Measurements from ENCODE around the gene CD34. TPM values are rescaled to one million over a fixed set of nuclear protein-coding genes. Genes with fewer than 3 reads are reported as not detected.

The CD34 gene
- total RNA-seq, 1 experiment from 2014 or later = 0.35 TPM

GRCh38 chr1:207873055-207873890 lies 37.7 kb downstream of the CD34 start:
- H4K20me1 ChIP-seq (ENCODE audit: control insufficient read depth, insufficient read depth, insufficient read length) = no peaks in the 10 kb centered on the region
- H3K27me3 ChIP-seq (ENCODE audit: insufficient read depth, low read length) = no peaks in the 10 kb centered on the region
- no peak overlapping the region for H3T11ph ChIP-seq (ENCODE audit: low read length)
- H3K27ac ChIP-seq (ENCODE audit: insufficient read length, low read depth, low read length) = no peak overlapping the region
- peaks cover 28% of the 10 kb centered on the region for H3K27me3 Mint-ChIP-seq (ENCODE audit: low read depth)
- no peak overlapping the region for H3K56ac ChIP-seq (ENCODE audit: insufficient read length, low read depth, low read length)
- H2BK20ac ChIP-seq (ENCODE audit: low read depth, low read length, poor library complexity, severe bottlenecking) = no peak overlapping the region
- no peaks in the 10 kb centered on the region for H3K9me3 Mint-ChIP-seq
- TF ChIP-seq CTCF (conservative IDR thresholded peaks at IDR 0.05) = no peak
- no peak overlapping the region for H3K23ac ChIP-seq (ENCODE audit: insufficient read length, low read depth, low read length)
- no peak overlapping the region for H2AFZ ChIP-seq (ENCODE audit: low read length)
- H2BK120ac ChIP-seq (ENCODE audit: low read depth, low read length, poor library complexity, severe bottlenecking) = no peak overlapping the region
- H2AK5ac ChIP-seq (ENCODE audit: insufficient read length, low read length) = no peak overlapping the region
- H2BK12ac ChIP-seq (ENCODE audit: insufficient read length, low read depth, low read length) = no peak overlapping the region
- H3K79me1 ChIP-seq (ENCODE audit: insufficient read depth, low read depth, low read length, poor library complexity, severe bottlenecking) = no peaks in the 10 kb centered on the region
- no peak overlapping the region for H2BK5ac ChIP-seq (ENCODE audit: insufficient read length, low read length)
- peaks cover 16 to 21% of the 10 kb centered on the region in 2 experiments for H3K4me1 Mint-ChIP-seq
- H4K91ac ChIP-seq (ENCODE audit: insufficient read length, low read depth, low read length) = no peak overlapping the region
- H3K27ac Mint-ChIP-seq = peak overlapping the region in 1 of 3 experiments; percentile 45; a peak in 2 of 7 replicates
- no peak for DNase-seq
- H3K4me2 ChIP-seq (ENCODE audit: insufficient read depth, insufficient read length, low read length) = no peak overlapping the region
- no peaks in the 10 kb centered on the region; the same call in 1 of the 2 replicates for H3K4me1 ChIP-seq (ENCODE audit: insufficient read depth, low read length)
- no peak overlapping the region for H2BK15ac ChIP-seq (ENCODE audit: low read depth, low read length)
- no peak overlapping the region for H4K5ac ChIP-seq (ENCODE audit: insufficient read length, low read depth, low read length)
- no peak overlapping the region for H3K18ac ChIP-seq (ENCODE audit: insufficient read length, low read depth, low read length)
- H3K4ac ChIP-seq (ENCODE audit: low read depth, low read length) = no peak overlapping the region
- WGBS (ENCODE audit: extremely low coverage, insufficient read length, low lambda C conversion rate) = no CpG with 5 or more reads among the region's 8 CpGs
- no peak overlapping the region for H3K9ac ChIP-seq (ENCODE audit: extremely low read depth, insufficient read length, low read length)
- peaks cover 4% of the 10 kb centered on the region for H3K23me2 ChIP-seq (ENCODE audit: insufficient read length, low read depth, low read length, poor library complexity, severe bottlenecking)
- H3K4me3 Mint-ChIP-seq = no peak overlapping the region
- no peak overlapping the region for H4K8ac ChIP-seq (replicated peaks; ENCODE audit: insufficient read length, low read depth, low read length)
- H3K9me3 ChIP-seq (ENCODE audit: control insufficient read depth, low read depth, low read length) = no peaks in the 10 kb centered on the region
- no peak overlapping the region for H3K14ac ChIP-seq (ENCODE audit: insufficient read depth, low read length)
- H3K36me3 Mint-ChIP-seq (ENCODE audit: insufficient read depth in 1 of 3, low read depth in 3 of 3) = no peaks in the 10 kb centered on the region
- H3K79me2 ChIP-seq (ENCODE audit: insufficient read depth, low read length) = no peaks in the 10 kb centered on the region

Measured in H9 (cell line).